Central memory CD8-positive, alpha-beta T cell (primary cell): ENCODE results near the gene UPF3A.

Source experiments
- ATAC-seq: fragments of 150-1000 bp; cut with Tn5 transposase; replicated peaks from 2 replicates; pipeline ENCODE4 v1.10.0; 2022; ENCODE audit warnings: mild to moderate bottlenecking, moderate FRiP score, moderate number of reproducible peaks; ENCODE audit not compliant: poor library complexity, severe bottlenecking; ENCODE audit errors: extremely low read depth
- DNase-seq, 2 donors: peaks; one replicate each; pipeline ENCODE4 v3.0.0; 2021; ENCODE audit warnings: low spot score in 2 of 2
- H3K27ac Mint-ChIP-seq: one replicate; pipeline ENCODE4 v1.8.0; 2022; ENCODE audit warnings: low read depth, mild to moderate bottlenecking, moderate library complexity, mixed read lengths
- H3K27me3 Mint-ChIP-seq: one replicate; pipeline ENCODE4 v1.8.0; 2022; ENCODE audit warnings: mixed read lengths
- H3K36me3 Mint-ChIP-seq: one replicate; pipeline ENCODE4 v1.8.0; 2022; ENCODE audit warnings: mild to moderate bottlenecking, moderate library complexity, mixed read lengths; ENCODE audit not compliant: insufficient read depth
- H3K4me1 Mint-ChIP-seq: one replicate; pipeline ENCODE4 v1.8.0; 2022; ENCODE audit warnings: mixed read lengths
- H3K4me3 Mint-ChIP-seq: one replicate; pipeline ENCODE4 v1.8.0; 2022; ENCODE audit warnings: mild to moderate bottlenecking, moderate library complexity, mixed read lengths
- H3K9me3 Mint-ChIP-seq: one replicate; pipeline ENCODE4 v1.8.0; 2022; ENCODE audit warnings: mixed read lengths

The UPF3A gene

GRCh38 chr13:114281351-114282040 is at the start of gene UPF3A:
Gene UPF3A, plus strand, starts transcription at chr13:114281601. Its CDS starts 39 bp downstream, at chr13:114281640.
- DNase-seq, result peak; percentile 79 to 82
- Mint-ChIP-seq H3K4me1 (peaks cover 35% of the 10 kb centered on the region), H3K27ac (peak within 1 kb of the TSS; percentile 97), H3K27me3 (no peaks in the 10 kb centered on the region), H3K36me3 (peaks cover 34% of the 10 kb centered on the region), H3K9me3 (no peaks in the 10 kb centered on the region), H3K4me3 (peak within 1 kb of the TSS; percentile 89)
- ATAC-seq, result peak; percentile 84

GRCh38 chr13:114231886-114232285 is 49.5 kb upstream of the UPF3A start:
- Mint-ChIP-seq H3K27me3 (peaks cover 15% of the 10 kb centered on the region), H3K4me3 (no peak overlapping the region), H3K4me1 (peaks cover 14% of the 10 kb centered on the region), H3K36me3 (peaks cover 5% of the 10 kb centered on the region), H3K27ac (no peak overlapping the region), H3K9me3 (no peaks in the 10 kb centered on the region)
- ATAC-seq (no peak), DNase-seq (no peak)

- ATAC-seq, result no peak
- H3K9me3 Mint-ChIP-seq, result no peaks in the 10 kb centered on the region
Observed at GRCh38 chr13:114234266-114234644, 47.1 kb upstream of the UPF3A start.

GRCh38 chr13:114234645-114235421 is 46.6 kb upstream of the UPF3A start, which contains the start of gene CDC16:
Gene CDC16, plus strand, starts transcription at chr13:114234897. Its CDS starts 188 bp downstream, at chr13:114235085.
- peak; percentile 84 for ATAC-seq
- H3K36me3 Mint-ChIP-seq, result peaks cover 24% of the 10 kb centered on the region
- peak within 1 kb of the TSS; percentile 82 for H3K4me3 Mint-ChIP-seq
- DNase-seq, result peak; percentile 36 to 52
- H3K4me1 Mint-ChIP-seq, result peaks cover 24% of the 10 kb centered on the region
- H3K27ac Mint-ChIP-seq, result peak within 1 kb of the TSS; percentile 80
- no peaks in the 10 kb centered on the region for H3K9me3 Mint-ChIP-seq
- peaks cover 12% of the 10 kb centered on the region for H3K27me3 Mint-ChIP-seq

More at GRCh38 chr13:114234266-114234644, 47.1 kb upstream of the UPF3A start:
- Mint-ChIP-seq H3K4me1 (peaks cover 24% of the 10 kb centered on the region), H3K4me3 (peak overlapping the region; percentile 82), H3K36me3 (peaks cover 21% of the 10 kb centered on the region), H3K27ac (peak overlapping the region; percentile 80), H3K27me3 (peaks cover 15% of the 10 kb centered on the region)
- no peak for DNase-seq

- no peak for ATAC-seq
- Mint-ChIP-seq H3K27ac (peak overlapping the region; percentile 80), H3K9me3 (no peaks in the 10 kb centered on the region), H3K4me1 (peaks cover 24% of the 10 kb centered on the region), H3K36me3 (peaks cover 32% of the 10 kb centered on the region), H3K27me3 (peaks cover 4% of the 10 kb centered on the region), H3K4me3 (peak overlapping the region; percentile 82)
- DNase-seq, result no peak
Observed at GRCh38 chr13:114235697-114236096, 45.7 kb upstream of the UPF3A start.

GRCh38 chr13:114236227-114236626 is 45.2 kb upstream of the UPF3A start:
- Mint-ChIP-seq H3K4me1 (peaks cover 24% of the 10 kb centered on the region), H3K4me3 (peak overlapping the region; percentile 82), H3K27ac (no peak overlapping the region), H3K27me3 (no peaks in the 10 kb centered on the region), H3K36me3 (peaks cover 37% of the 10 kb centered on the region), H3K9me3 (no peaks in the 10 kb centered on the region)
- ATAC-seq (no peak), DNase-seq (no peak)

- H3K27me3 Mint-ChIP-seq, result no peaks in the 10 kb centered on the region
- H3K4me3 Mint-ChIP-seq, result peak overlapping the region; percentile 27
- H3K9me3 Mint-ChIP-seq, result no peaks in the 10 kb centered on the region
- H3K27ac Mint-ChIP-seq, result no peak overlapping the region
- peaks cover 28% of the 10 kb centered on the region for H3K4me1 Mint-ChIP-seq
- no peak for ATAC-seq
- peaks cover 50% of the 10 kb centered on the region for H3K36me3 Mint-ChIP-seq
- no peak for DNase-seq
Observed at GRCh38 chr13:114237415-114238112, 43.8 kb upstream of the UPF3A start.

GRCh38 chr13:114241918-114242317 is 39.5 kb upstream of the UPF3A start:
- Mint-ChIP-seq H3K9me3 (no peaks in the 10 kb centered on the region), H3K36me3 (peaks cover 83% of the 10 kb centered on the region), H3K27ac (no peak overlapping the region), H3K4me1 (peaks cover 24% of the 10 kb centered on the region), H3K4me3 (no peak overlapping the region), H3K27me3 (no peaks in the 10 kb centered on the region)
- no peak for ATAC-seq
- DNase-seq, result no peak

- H3K36me3 Mint-ChIP-seq, result peaks cover 84% of the 10 kb centered on the region
Observed at GRCh38 chr13:114243971-114244370, 37.4 kb upstream of the UPF3A start.

GRCh38 chr13:114244637-114245036 is 36.8 kb upstream of the UPF3A start:
- H3K27ac Mint-ChIP-seq, result no peak overlapping the region
- no peak overlapping the region for H3K4me3 Mint-ChIP-seq
- no peaks in the 10 kb centered on the region for H3K27me3 Mint-ChIP-seq
- DNase-seq, result no peak
- ATAC-seq, result peak; percentile 36
- H3K4me1 Mint-ChIP-seq, result peaks cover 13% of the 10 kb centered on the region
- H3K36me3 Mint-ChIP-seq, result peaks cover 83% of the 10 kb centered on the region
- no peaks in the 10 kb centered on the region for H3K9me3 Mint-ChIP-seq

More at GRCh38 chr13:114243971-114244370, 37.4 kb upstream of the UPF3A start:
- no peaks in the 10 kb centered on the region for H3K9me3 Mint-ChIP-seq
- H3K27ac Mint-ChIP-seq, result no peak overlapping the region
- H3K4me3 Mint-ChIP-seq, result no peak overlapping the region
- ATAC-seq (no peak), DNase-seq (no peak)
- no peaks in the 10 kb centered on the region for H3K27me3 Mint-ChIP-seq
- peaks cover 13% of the 10 kb centered on the region for H3K4me1 Mint-ChIP-seq

GRCh38 chr13:114248011-114248410 is 33.4 kb upstream of the UPF3A start:
- peaks cover 10% of the 10 kb centered on the region for H3K4me1 Mint-ChIP-seq
- no peak for ATAC-seq
- H3K27ac Mint-ChIP-seq, result no peak overlapping the region
- DNase-seq, result no peak
- H3K4me3 Mint-ChIP-seq, result no peak overlapping the region
- H3K36me3 Mint-ChIP-seq, result peaks cover 57% of the 10 kb centered on the region
- H3K27me3 Mint-ChIP-seq, result no peaks in the 10 kb centered on the region
- no peaks in the 10 kb centered on the region for H3K9me3 Mint-ChIP-seq

GRCh38 chr13:114249077-114249476 is 32.3 kb upstream of the UPF3A start:
- peaks cover 10% of the 10 kb centered on the region for H3K4me1 Mint-ChIP-seq
- ATAC-seq (no peak), DNase-seq (no peak)
- H3K9me3 Mint-ChIP-seq, result no peaks in the 10 kb centered on the region
- peaks cover 56% of the 10 kb centered on the region for H3K36me3 Mint-ChIP-seq
- H3K27ac Mint-ChIP-seq, result no peak overlapping the region
- no peak overlapping the region for H3K4me3 Mint-ChIP-seq
- no peaks in the 10 kb centered on the region for H3K27me3 Mint-ChIP-seq
